HepG2 (cell line): ENCODE measurements around the gene PTPA. TPM values are rescaled to one million over a fixed set of nuclear protein-coding genes. Genes with fewer than 3 reads are reported as not detected.

Experiments used
- ATAC-seq: fragments of 200-7000 bp; cut with Tn5 transposase; 3 replicates; pipeline ENCODE4 v1.9.1; 2020; ENCODE audit warnings: mild to moderate bottlenecking, moderate library complexity
- BruUV-seq: library from RNA; stranded (reverse); fragments of 400-500 nt; replicated peaks from 2 replicates; lab custom pipeline; 2021; lab: Mats Ljungman, UMichigan
- CTCF ChIA-PET: fragments of 300-600 bp; formaldehyde crosslinking; extraction: SDS; loops from one replicate; lab custom pipeline; 2021; ENCODE audit warnings: low total read pairs, inconsistent platforms, low intra/inter-chr PET ratio; lab: Yijun Ruan, JAX
- POLR2A ChIA-PET: fragments of 350-600 bp; sonication (Branson Sonifier 250); formaldehyde crosslinking; loops from one replicate; lab custom pipeline; 2020; ENCODE audit warnings: antibody characterized with exemption, inconsistent platforms; lab: Yijun Ruan, JAX
- DNase-seq: peaks from one replicate; pipeline ENCODE4 v3.0.0-alpha.2; 2015; ENCODE audit warnings: low spot score
- FAIRE-seq: peaks from 3 replicates; lab custom pipeline; 2011; peaks lifted over from hg19 to GRCh38; lab: Jason Lieb, UNC
- H2AFZ ChIP-seq: one replicate; pipeline ENCODE4 v1.6.1; 2011; ENCODE audit warnings: low read length, inconsistent platforms
- H3K27ac ChIP-seq: fragments of 300-600 bp; 3 replicates; pipeline ENCODE4 v1.8.0; 2011; ENCODE audit warnings: mixed run types, mild to moderate bottlenecking, mixed read lengths, low read length, inconsistent platforms; ENCODE audit not compliant: insufficient read depth; ENCODE audit errors: extremely low read length
- H3K27me3 ChIP-seq, 2 experiments: fragments of 200-600 bp in 1 of 2; 2 replicates in 1 of 2; 3 replicates in 1 of 2; pipeline versions ENCODE4 v1.6.0 to v1.8.0; 2011; ENCODE audit warnings: low read length in 2 of 2, mild to moderate bottlenecking in 2 of 2, moderate library complexity in 2 of 2, inconsistent platforms in 1 of 2; ENCODE audit not compliant: insufficient read depth in 2 of 2, control insufficient read depth in 1 of 2
- H3K36me3 ChIP-seq, 2 experiments: fragments of 200-600 bp in 1 of 2; replicated peaks in 1 of 2; 2 replicates in 1 of 2; 3 replicates in 1 of 2; pipeline versions ENCODE4 v1.5.1 to v1.8.0; 2011; ENCODE audit warnings: low read length in 2 of 2, inconsistent platforms in 1 of 2; ENCODE audit not compliant: insufficient read depth in 2 of 2, control insufficient read depth in 1 of 2
- H3K4me1 ChIP-seq: 2 replicates; pipeline ENCODE4 v1.5.1; 2012; ENCODE audit warnings: low read length, inconsistent platforms; ENCODE audit not compliant: insufficient read depth
- H3K4me2 ChIP-seq: 2 replicates; pipeline ENCODE4 v1.6.0; 2011; ENCODE audit warnings: low read depth, low read length, inconsistent platforms
- H3K4me3 ChIP-seq, 3 experiments: fragments of 200-600 bp in 1 of 3; sonication (generic), shearing (Covaris generic) in 1 of 3; replicated peaks in 1 of 3; 2 replicates each; pipeline ENCODE4 v1.5.1; 2011 to 2016; ENCODE audit warnings: low read length in 3 of 3, inconsistent platforms in 2 of 3, low read depth in 2 of 3, mild to moderate bottlenecking in 2 of 3, control low read depth in 1 of 3, mixed read lengths in 1 of 3; ENCODE audit not compliant: insufficient read depth in 1 of 3
- H3K79me2 ChIP-seq: one replicate; pipeline ENCODE4 v1.6.1; 2011; ENCODE audit warnings: low read length, inconsistent platforms; ENCODE audit not compliant: insufficient read depth
- H3K9ac ChIP-seq: 2 replicates; pipeline ENCODE4 v1.6.0; 2011; ENCODE audit warnings: mild to moderate bottlenecking, low read depth, low read length, inconsistent platforms; ENCODE audit not compliant: insufficient read depth
- H3K9me3 ChIP-seq: 2 replicates; pipeline ENCODE4 v1.5.1; 2012; ENCODE audit warnings: mild to moderate bottlenecking, low read length
- H4K20me1 ChIP-seq: 2 replicates; pipeline ENCODE4 v1.6.0; 2011; ENCODE audit warnings: inconsistent platforms, mild to moderate bottlenecking, low read length, moderate library complexity; ENCODE audit not compliant: insufficient read depth
- ATRX ChIP-seq: sonication (generic); formaldehyde crosslinking; IDR thresholded peaks from 2 replicates; pipeline ENCODE4 v1.4.0; 2020; ENCODE audit warnings: missing genetic modification reagents, borderline replicate concordance
- DDIT3 ChIP-seq: sonication (generic); formaldehyde crosslinking; IDR thresholded peaks from 2 replicates; pipeline ENCODE4 v1.4.0; 2020; ENCODE audit warnings: mild to moderate bottlenecking, missing genetic modification reagents
- IRX3 ChIP-seq: sonication (generic); formaldehyde crosslinking; IDR thresholded peaks from 2 replicates; pipeline ENCODE4 v1.8.1; 2023; ENCODE audit warnings: mild to moderate bottlenecking, low read depth, missing genetic modification reagents, borderline replicate concordance
- NCOR1 ChIP-seq: fragments of 200-600 bp; sonication (generic); IDR thresholded peaks from 2 replicates; pipeline ENCODE4 v1.7.0; 2017; ENCODE audit warnings: antibody characterized with exemption, low read length, borderline replicate concordance
- SMYD3 ChIP-seq: sonication (generic); formaldehyde crosslinking; IDR thresholded peaks from 2 replicates; pipeline ENCODE4 v1.8.1; 2023; ENCODE audit warnings: mild to moderate bottlenecking, missing genetic modification reagents
- ZNF18 ChIP-seq: sonication (generic); formaldehyde crosslinking; IDR thresholded peaks from 2 replicates; pipeline ENCODE4 v1.8.0; 2022; ENCODE audit warnings: mild to moderate bottlenecking, missing genetic modification reagents; ENCODE audit not compliant: insufficient replicate concordance
- ZNF33B ChIP-seq: sonication (generic); formaldehyde crosslinking; IDR thresholded peaks from 2 replicates; pipeline ENCODE4 v1.5.1; 2020; ENCODE audit warnings: mild to moderate bottlenecking, missing genetic modification reagents
- ZNF670 ChIP-seq: sonication (generic); formaldehyde crosslinking; IDR thresholded peaks from 2 replicates; pipeline ENCODE4 v1.8.0; 2022; ENCODE audit warnings: mild to moderate bottlenecking, missing genetic modification reagents, borderline replicate concordance
- ZSCAN29 ChIP-seq: sonication (generic); formaldehyde crosslinking; conservative IDR thresholded peaks from 2 replicates; pipeline ENCODE4 v1.4.0; 2020; ENCODE audit warnings: mild to moderate bottlenecking, missing genetic modification reagents
- WGBS: methylation state at CpG from one replicate; pipeline ENCODE4 v1.1.6; 2017; ENCODE audit warnings: low lambda C conversion rate; 5-methylcytosine and 5-hydroxymethylcytosine counted together
- in situ Hi-C: cut with HindIII; loops from 2 replicates; pipeline ENCODE4 v1.10.0; 2017; ENCODE audit warnings: low pct_unique_long_range_greater_than_20kb; ENCODE audit not compliant: extremely low pct_ligation_motif_present
- intact Hi-C: fragments of 100-400 bp; cut with micrococcal nuclease; formaldehyde crosslinking; loops from one replicate; pipeline ENCODE4 v1.10.0; 2022; ENCODE audit not compliant: unreplicated experiment
- polyA plus RNA-seq, 8 experiments: library from polyadenylated mRNA; depleted of rRNA in 3 of 8; stranded (reverse) in 7 of 8; unstranded in 1 of 8; fragments of >200 nt; fragmentation: Illumina TruSeq in 4 of 8; extraction: Trizol in 4 of 8; gene quantifications; 2 replicates each; pipeline versions ENCODE4 v1.2.1 to v1.2.3, GENCODE V29; 2011 to 2016; ENCODE audit warnings: low read depth in 4 of 8, missing spikeins in 1 of 8, mixed read lengths in 1 of 8; ENCODE audit not compliant: insufficient read depth in 1 of 8
- total RNA-seq, 5 experiments: library from RNA; depleted of rRNA; stranded (reverse); fragments of >200 nt; fragmentation: Illumina TruSeq; extraction: Trizol; gene quantifications; 2 replicates each; pipeline ENCODE4 v1.2.3, GENCODE V29; 2016; ENCODE audit warnings: low read depth in 1 of 5
- TF ChIP-seq, protein P1 (sequence below): sonication (generic); formaldehyde crosslinking; IDR thresholded peaks from 2 replicates; pipeline ENCODE4 v1.5.1; 2020; ENCODE audit warnings: mild to moderate bottlenecking, moderate library complexity, missing genetic modification reagents

Gene PTPA
- total and polyA plus RNA-seq, 2 of the 13 experiments (the other 11 are each of a cell fraction or from before 2014, with no cell fraction given) = 79.3 to 105 TPM

GRCh38 chr9:129110740-129111527 lies at the start of gene PTPA, which contains the start of gene CRAT (continued):
- TF ChIP-seq ZNF18 (CRISPR knock-in tag) (peak; percentile 74), ATRX (CRISPR knock-in tag) (no peak), SMYD3 (CRISPR knock-in tag) (no peak), ZSCAN29 (CRISPR knock-in tag) (no peak), IRX3 (0 out of 2 replicates have a peak, but pooled peaks have one; percentile 43), ZNF33B (CRISPR knock-in tag) (no peak), ZNF670 (CRISPR knock-in tag) (0 out of 2 replicates have a peak, but pooled peaks have one; percentile 35)
- TF ChIP-seq, protein P1, sequence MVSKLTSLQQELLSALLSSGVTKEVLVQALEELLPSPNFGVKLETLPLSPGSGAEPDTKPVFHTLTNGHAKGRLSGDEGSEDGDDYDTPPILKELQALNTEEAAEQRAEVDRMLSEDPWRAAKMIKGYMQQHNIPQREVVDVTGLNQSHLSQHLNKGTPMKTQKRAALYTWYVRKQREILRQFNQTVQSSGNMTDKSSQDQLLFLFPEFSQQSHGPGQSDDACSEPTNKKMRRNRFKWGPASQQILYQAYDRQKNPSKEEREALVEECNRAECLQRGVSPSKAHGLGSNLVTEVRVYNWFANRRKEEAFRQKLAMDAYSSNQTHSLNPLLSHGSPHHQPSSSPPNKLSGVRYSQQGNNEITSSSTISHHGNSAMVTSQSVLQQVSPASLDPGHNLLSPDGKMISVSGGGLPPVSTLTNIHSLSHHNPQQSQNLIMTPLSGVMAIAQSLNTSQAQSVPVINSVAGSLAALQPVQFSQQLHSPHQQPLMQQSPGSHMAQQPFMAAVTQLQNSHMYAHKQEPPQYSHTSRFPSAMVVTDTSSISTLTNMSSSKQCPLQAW = peak; percentile 70; the same call in 1 of the 2 replicates

- Histone ChIP-seq H3K27me3 (no peaks in the 10 kb centered on the region), H3K4me1 (peaks cover 38% of the 10 kb centered on the region), H3K9me3 (no peaks in the 10 kb centered on the region), H4K20me1 (no peaks in the 10 kb centered on the region), H3K79me2 (no peaks in the 10 kb centered on the region), H3K4me3 (no peak overlapping the region), H3K27ac (no peak overlapping the region), H3K36me3 (peaks cover 3 to 12% of the 10 kb centered on the region in 2 experiments; a peak in 3 of 5 replicates), H2AFZ (no peak overlapping the region), H3K4me2 (no peak overlapping the region), H3K9ac (no peak overlapping the region)
- ATAC-seq = no peak
- intact Hi-C loops (no loop called here), in situ Hi-C loops (no loop called here)
- 93% methylated on average over 3 of the region's 9 CpGs for WGBS
- ChIA-PET CTCF (no interaction called here), POLR2A (no interaction called here)
- BruUV-seq = no TSS peak
- no peak for DNase-seq
- TF ChIP-seq DDIT3 (CRISPR knock-in tag) (no peak), NCOR1 (no peak)
- FAIRE-seq = no peak
Observed at GRCh38 chr9:129063061-129063460, 48.2 kb upstream of the PTPA start.
